Measurements from ENCODE around the gene GSTM4.

GSTM4 gene

DNA sequence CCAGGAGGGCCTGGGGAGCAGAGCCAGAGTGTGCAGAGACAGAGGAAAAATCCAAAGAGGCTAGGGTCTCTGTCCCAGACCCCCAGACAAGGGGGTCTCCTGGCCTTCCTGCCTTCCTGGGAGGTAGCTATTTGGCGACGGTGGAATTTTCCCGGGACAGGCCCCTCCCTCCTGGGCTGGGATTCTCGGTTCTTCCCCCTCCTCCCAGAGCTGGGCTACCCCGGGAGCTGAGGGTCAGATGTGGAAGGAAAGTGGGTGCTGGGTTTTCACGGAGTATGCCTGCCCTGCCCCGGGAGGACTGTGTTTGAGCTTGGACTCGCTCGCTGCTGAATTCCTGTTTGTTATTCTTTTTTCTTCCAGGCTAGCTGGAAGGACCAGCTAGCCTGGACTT lies 35.5 kb upstream of the GSTM4 start:
- H3K9ac ChIP-seq (ENCODE audit: low read length), result peak overlapping the region; percentile 100
- WGBS, result under 1% methylated on average over 8 of the region's 9 CpGs

DNA sequence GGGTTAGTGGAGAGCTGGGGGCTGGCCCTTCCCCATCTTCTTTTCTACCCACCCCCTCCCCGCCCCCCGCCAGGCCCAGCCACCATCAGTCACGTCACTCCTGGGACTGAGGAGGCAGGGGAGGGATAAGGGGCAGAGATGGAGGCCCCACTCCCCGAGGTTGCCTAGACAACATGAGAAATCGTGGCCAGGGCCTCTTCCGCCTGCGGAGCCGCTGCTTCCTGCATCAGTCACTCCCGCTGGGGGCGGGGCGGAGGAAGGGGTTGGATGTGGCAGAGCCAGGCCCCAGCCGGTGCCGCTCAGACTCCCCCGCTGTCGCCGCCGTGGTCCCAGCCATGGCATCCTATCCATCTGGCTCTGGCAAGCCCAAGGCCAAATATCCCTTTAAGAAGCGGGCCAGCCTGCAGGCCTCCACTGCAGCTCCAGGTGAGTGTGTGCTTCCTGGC lies 35.0 kb upstream of the GSTM4 start:
- peak overlapping the region; percentile 91 for H3K27ac ChIP-seq (ENCODE audit: low read length, poor library complexity, severe bottlenecking)
- peak overlapping the region; percentile 71 to 98 for H3K4me3 ChIP-seq (ENCODE audit: insufficient read depth in 1 of 2, low read depth in 1 of 2, low read length in 2 of 2)
- peak overlapping the region; percentile 90 for H4K91ac ChIP-seq (ENCODE audit: low read length)
- H2BK15ac ChIP-seq (ENCODE audit: low read depth, poor library complexity, severe bottlenecking), result no peak overlapping the region
- peaks cover 54% of the 10 kb centered on the region for H3K4me1 ChIP-seq (ENCODE audit: control insufficient read depth, insufficient read depth, low read depth, low read length)
- peak overlapping the region; percentile 20 to 99 for H3K4ac ChIP-seq (ENCODE audit: low read depth in 1 of 2, low read length in 2 of 2)
- H3K18ac ChIP-seq (ENCODE audit: low read depth in 1 of 2, low read length in 2 of 2), result peak overlapping the region; percentile 26 to 52
- H3K27me3 ChIP-seq (ENCODE audit: control insufficient read depth in 1 of 2, insufficient read depth in 1 of 2, low read length in 2 of 2), result no peaks in the 10 kb centered on the region
- peak overlapping the region; percentile 76 for H2BK120ac ChIP-seq (ENCODE audit: low read depth, low read length)
- peak; percentile 98 for DNase-seq
- peak overlapping the region; percentile 69 for H2BK5ac ChIP-seq (ENCODE audit: low read depth, low read length, poor library complexity, severe bottlenecking)
- H2AK5ac ChIP-seq (ENCODE audit: low read length, severe bottlenecking), result no peak overlapping the region
- peak overlapping the region in 1 of 2 experiments; percentile 84 for H3K14ac ChIP-seq (ENCODE audit: low read length in 2 of 2)
- H3K9ac ChIP-seq (ENCODE audit: low read length), result peak overlapping the region; percentile 100
- peak overlapping the region; percentile 84 for H3K4me2 ChIP-seq (ENCODE audit: low read length, poor library complexity, severe bottlenecking)
- H3K9me3 ChIP-seq (ENCODE audit: control insufficient read depth, low read length), result no peaks in the 10 kb centered on the region
- no peak overlapping the region for H2AFZ ChIP-seq (ENCODE audit: low read depth, low read length)
- 0% methylated on average over 15 of the region's 18 CpGs for WGBS
- H4K8ac ChIP-seq (ENCODE audit: low read length), result no peak overlapping the region
- H2BK12ac ChIP-seq (ENCODE audit: low read length in 2 of 2), result peak overlapping the region in 1 of 2 experiments; percentile 87
- H3K23ac ChIP-seq (ENCODE audit: low read length in 2 of 2), result peak overlapping the region in 1 of 2 experiments; percentile 91
- H3K79me1 ChIP-seq (replicated peaks; ENCODE audit: low read length, poor library complexity, severe bottlenecking), result peaks cover 5% of the 10 kb centered on the region
- peaks cover under 1 to 27% of the 10 kb centered on the region in 2 experiments for H3K36me3 ChIP-seq (ENCODE audit: control insufficient read depth in 1 of 2, insufficient read depth in 2 of 2, low read depth in 1 of 2, low read length in 2 of 2)

More for the DNA sequence above, 35.5 kb upstream of the GSTM4 start:
- H4K91ac ChIP-seq (ENCODE audit: low read length), result peak overlapping the region; percentile 72
- peak overlapping the region; percentile 74 for H2BK120ac ChIP-seq (ENCODE audit: low read depth, low read length)
- H3K27me3 ChIP-seq (ENCODE audit: control insufficient read depth in 1 of 2, insufficient read depth in 1 of 2, low read length in 2 of 2), result no peaks in the 10 kb centered on the region
- H3K18ac ChIP-seq (ENCODE audit: low read depth in 1 of 2, low read length in 2 of 2), result peak overlapping the region; percentile 54 to 96
- H3K9me3 ChIP-seq (ENCODE audit: control insufficient read depth, low read length), result no peaks in the 10 kb centered on the region
- peak overlapping the region; percentile 69 for H2BK5ac ChIP-seq (ENCODE audit: low read depth, low read length, poor library complexity, severe bottlenecking)
- H3K36me3 ChIP-seq (ENCODE audit: control insufficient read depth in 1 of 2, insufficient read depth in 2 of 2, low read depth in 1 of 2, low read length in 2 of 2), result peaks cover 0 to 22% of the 10 kb centered on the region in 2 experiments
- peak overlapping the region; percentile 86 to 99 for H3K4ac ChIP-seq (ENCODE audit: low read depth in 1 of 2, low read length in 2 of 2)
- H2AFZ ChIP-seq (ENCODE audit: low read depth, low read length), result peak overlapping the region; percentile 33
- H3K23ac ChIP-seq (ENCODE audit: low read length in 2 of 2), result peak overlapping the region in 1 of 2 experiments; percentile 54
- peak overlapping the region; percentile 45 for H2AK5ac ChIP-seq (ENCODE audit: low read length, severe bottlenecking)
- peak overlapping the region in 1 of 2 experiments; percentile 98 for H3K14ac ChIP-seq (ENCODE audit: low read length in 2 of 2)
- H3K27ac ChIP-seq (ENCODE audit: low read length, poor library complexity, severe bottlenecking), result peak overlapping the region; percentile 91
- H3K79me1 ChIP-seq (replicated peaks; ENCODE audit: low read length, poor library complexity, severe bottlenecking), result peaks cover 5% of the 10 kb centered on the region
- H2BK12ac ChIP-seq (ENCODE audit: low read length in 2 of 2), result peak overlapping the region in 1 of 2 experiments; percentile 81
- no peak overlapping the region for H2BK15ac ChIP-seq (ENCODE audit: low read depth, poor library complexity, severe bottlenecking)
- peak; percentile 85 for DNase-seq
- peak overlapping the region; percentile 71 to 98 for H3K4me3 ChIP-seq (ENCODE audit: insufficient read depth in 1 of 2, low read depth in 1 of 2, low read length in 2 of 2)
- H3K4me2 ChIP-seq (ENCODE audit: low read length, poor library complexity, severe bottlenecking), result peak overlapping the region; percentile 57
- peaks cover 51% of the 10 kb centered on the region for H3K4me1 ChIP-seq (ENCODE audit: control insufficient read depth, insufficient read depth, low read depth, low read length)
- H4K8ac ChIP-seq (ENCODE audit: low read length), result peak overlapping the region; percentile 59

DNA sequence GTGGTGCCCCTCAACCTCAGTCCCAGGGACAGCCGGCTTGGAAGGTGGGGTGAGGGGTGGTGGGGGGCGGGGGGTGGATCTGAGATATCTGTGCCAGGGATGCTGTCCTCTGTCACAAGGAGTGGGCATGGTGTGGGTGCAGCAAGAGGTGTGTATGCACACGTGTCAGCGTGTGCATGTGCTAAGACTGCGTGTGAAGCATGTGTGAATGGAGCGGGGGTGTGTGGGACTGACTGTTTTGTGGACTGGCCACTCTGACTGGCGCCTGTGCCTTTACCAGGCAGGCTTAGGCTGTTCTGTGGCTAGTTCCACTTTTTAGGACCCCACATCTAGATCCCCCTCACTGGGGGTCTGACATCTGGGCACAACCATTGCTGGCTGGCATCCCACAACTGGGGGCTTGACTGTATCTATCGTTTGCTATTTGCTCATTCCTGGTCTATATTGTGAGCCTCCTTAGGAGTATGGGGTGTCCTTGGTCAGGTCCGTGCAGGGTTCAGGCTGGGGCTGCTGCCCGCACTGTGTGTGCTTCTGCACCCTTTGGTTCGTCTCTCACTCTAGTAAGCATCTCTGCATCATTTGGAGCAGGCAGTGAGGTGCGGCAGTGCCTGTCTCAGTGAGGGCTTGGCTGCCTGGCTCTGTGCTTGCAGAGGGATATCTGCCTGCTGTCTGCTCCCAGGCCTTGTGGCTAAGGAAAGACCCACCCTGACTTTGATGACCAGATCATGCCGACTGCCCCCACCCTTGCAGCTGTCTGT lies 34.3 kb upstream of the GSTM4 start:
- H3K27me3 ChIP-seq (ENCODE audit: control insufficient read depth in 1 of 2, insufficient read depth in 1 of 2, low read length in 2 of 2), result no peaks in the 10 kb centered on the region
- DNase-seq, result no peak
- 80% methylated on average over 11 of the region's 13 CpGs for WGBS
- no peak overlapping the region for H2AK5ac ChIP-seq (ENCODE audit: low read length, severe bottlenecking)
- H2BK12ac ChIP-seq (ENCODE audit: low read length in 2 of 2), result peak overlapping the region in 1 of 2 experiments; percentile 87
- no peak overlapping the region for H2BK15ac ChIP-seq (ENCODE audit: low read depth, poor library complexity, severe bottlenecking)
- H3K79me1 ChIP-seq (replicated peaks; ENCODE audit: low read length, poor library complexity, severe bottlenecking), result peaks cover 9% of the 10 kb centered on the region
- H3K4ac ChIP-seq (ENCODE audit: low read depth in 1 of 2, low read length in 2 of 2), result peak overlapping the region; percentile 30 to 60
- peak overlapping the region; percentile 76 for H2BK120ac ChIP-seq (ENCODE audit: low read depth, low read length)
- H4K91ac ChIP-seq (ENCODE audit: low read length), result peak overlapping the region; percentile 90
- peak overlapping the region; percentile 100 for H3K9ac ChIP-seq (ENCODE audit: low read length)
- peak overlapping the region; percentile 84 for H3K4me2 ChIP-seq (ENCODE audit: low read length, poor library complexity, severe bottlenecking)
- no peaks in the 10 kb centered on the region for H3K9me3 ChIP-seq (ENCODE audit: control insufficient read depth, low read length)
- peak overlapping the region; percentile 38 for H3K27ac ChIP-seq (ENCODE audit: low read length, poor library complexity, severe bottlenecking)
- H3K23ac ChIP-seq (ENCODE audit: low read length in 2 of 2), result no peak overlapping the region
- H2AFZ ChIP-seq (ENCODE audit: low read depth, low read length), result no peak overlapping the region
- peaks cover 7 to 34% of the 10 kb centered on the region in 2 experiments for H3K36me3 ChIP-seq (ENCODE audit: control insufficient read depth in 1 of 2, insufficient read depth in 2 of 2, low read depth in 1 of 2, low read length in 2 of 2)
- H4K8ac ChIP-seq (ENCODE audit: low read length), result no peak overlapping the region
- peak overlapping the region; percentile 71 to 94 for H3K4me3 ChIP-seq (ENCODE audit: insufficient read depth in 1 of 2, low read depth in 1 of 2, low read length in 2 of 2)
- peaks cover 57% of the 10 kb centered on the region for H3K4me1 ChIP-seq (ENCODE audit: control insufficient read depth, insufficient read depth, low read depth, low read length)
- peak overlapping the region in 1 of 2 experiments; percentile 84 for H3K14ac ChIP-seq (ENCODE audit: low read length in 2 of 2)
- no peak overlapping the region for H2BK5ac ChIP-seq (ENCODE audit: low read depth, low read length, poor library complexity, severe bottlenecking)
- peak overlapping the region in 1 of 2 experiments; percentile 52 for H3K18ac ChIP-seq (ENCODE audit: low read depth in 1 of 2, low read length in 2 of 2)

Data from mesenchymal stem cell (in vitro differentiated cells and primary cell).